A172 (cell line): ENCODE data around the gene RAET1G. TPM values are rescaled to one million over a fixed set of nuclear protein-coding genes. Genes with fewer than 3 reads are reported as not detected.

Source experiments
- DNase-seq: peaks from one replicate; pipeline ENCODE4 v3.0.0-alpha.2; 2015; ENCODE audit warnings: low spot score
- total RNA-seq: library from RNA; depleted of rRNA; stranded (reverse); fragments of >200 nt; shearing (Covaris generic); gene quantifications from 2 replicates; pipeline ENCODE4 v1.2.3, GENCODE V29; 2014; rRNA removed

Gene RAET1G
- total RNA-seq, 1 experiment from 2014 or later: 2.0 TPM

- no peak for DNase-seq
Observed at GRCh38 chr6:149867876-149868640, 54.9 kb downstream of the RAET1G start.

Other genes starting within 250 kb of the RAET1G start
- 15.9 and 17.7 TPM in 2 replicates for gene LATS1, start 205.0 kb downstream of the RAET1G start, total RNA-seq
- 103 and 115 TPM in 2 replicates for gene NUP43, start 176.6 kb downstream of the RAET1G start, total RNA-seq
- 184 and 205 TPM in 2 replicates for gene PCMT1, start 173.4 kb downstream of the RAET1G start, total RNA-seq
- gene LRP11, start 58.8 kb downstream of the RAET1G start, total RNA-seq: 43.4 and 43.9 TPM in 2 replicates
- gene RAET1E, start 25.0 kb downstream of the RAET1G start, total RNA-seq: 0.22 and 1.0 TPM in 2 replicates
- 13.2 and 17.3 TPM in 2 replicates for gene ULBP2, start 18.9 kb upstream of the RAET1G start, total RNA-seq
- gene ULBP1, start 40.8 kb upstream of the RAET1G start, total RNA-seq: 0.07 and 0.38 TPM in 2 replicates
- 0.69 TPM in 1 of 2 replicates, not detected in the other for gene RAET1L, start 102.4 kb upstream of the RAET1G start, total RNA-seq
- gene ULBP3, start 146.0 kb upstream of the RAET1G start, total RNA-seq: 2.1 and 3.3 TPM in 2 replicates
- 0.03 and 0.60 TPM in 2 replicates for gene PPP1R14C, start 219.9 kb upstream of the RAET1G start, total RNA-seq